G401.6 (cell line): ENCODE measurements around the gene GLRX5.
A peak's percentile ranks its signal among the peaks of the same experiment; 100 is the strongest.

Experiments
- FAIRE-seq: peaks from 2 replicates; lab custom pipeline; 2012; peaks lifted over from hg19 to GRCh38; lab: Jason Lieb, UNC

The GLRX5 gene

DNA sequence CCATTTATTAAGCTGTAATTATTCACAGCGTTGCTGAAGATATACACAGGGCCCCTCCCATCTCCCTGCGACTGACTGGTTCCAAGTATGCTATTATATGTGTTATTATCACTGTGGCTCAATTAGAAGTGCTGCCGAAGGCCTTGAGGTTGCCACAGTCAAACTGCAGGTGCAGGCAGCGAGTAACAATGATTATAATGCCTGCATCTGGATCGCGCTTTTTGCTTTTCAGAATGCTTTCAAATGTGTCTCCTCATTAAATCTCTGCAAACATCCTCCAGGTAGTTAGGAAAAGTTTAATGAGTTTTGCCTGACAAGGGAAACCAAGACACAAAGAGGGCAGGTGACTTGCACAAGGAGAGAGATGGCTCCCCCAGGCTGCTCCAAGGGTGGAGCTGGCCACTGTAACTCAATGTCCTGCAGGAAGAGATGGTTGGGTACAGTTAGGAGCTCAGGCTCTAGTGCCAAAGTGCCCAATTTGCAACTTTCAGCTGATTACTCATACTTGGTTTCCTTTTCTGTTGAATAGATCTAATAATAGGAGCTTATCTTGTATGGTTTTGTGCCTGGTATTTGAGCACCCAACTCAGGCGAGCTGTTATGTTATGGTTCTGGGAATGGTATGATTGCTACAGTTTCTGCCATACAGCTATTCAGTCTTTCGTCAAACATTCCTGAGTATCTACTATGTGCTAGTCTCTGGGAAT, 16.7 kb upstream of the GLRX5 start:
- no peak for FAIRE-seq

GRCh38 chr14:95519699-95520098, 15.2 kb upstream of the GLRX5 start:
- no peak for FAIRE-seq

DNA sequence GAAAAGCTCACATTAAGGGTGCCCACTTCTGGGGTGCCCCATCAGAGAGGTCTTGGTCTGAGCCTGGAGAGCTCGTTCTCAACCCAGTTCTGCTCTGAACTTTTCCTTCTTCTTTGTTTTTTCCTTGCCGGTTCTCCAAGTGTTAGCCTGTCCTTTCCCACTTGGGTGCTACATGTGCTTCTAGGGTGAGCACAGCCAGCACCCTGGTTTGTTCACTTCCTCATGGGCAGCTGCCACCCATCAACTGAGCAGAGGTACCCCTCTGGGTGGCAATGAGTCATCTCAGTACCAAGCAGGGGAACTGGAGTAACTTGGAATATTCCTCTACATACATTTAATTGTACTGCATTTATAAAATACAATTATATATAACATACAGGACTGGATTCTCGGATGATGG, 14.5 kb upstream of the GLRX5 start:
- no peak for FAIRE-seq

GRCh38 chr14:95521001-95521400, 13.8 kb upstream of the GLRX5 start:
- FAIRE-seq: no peak

DNA sequence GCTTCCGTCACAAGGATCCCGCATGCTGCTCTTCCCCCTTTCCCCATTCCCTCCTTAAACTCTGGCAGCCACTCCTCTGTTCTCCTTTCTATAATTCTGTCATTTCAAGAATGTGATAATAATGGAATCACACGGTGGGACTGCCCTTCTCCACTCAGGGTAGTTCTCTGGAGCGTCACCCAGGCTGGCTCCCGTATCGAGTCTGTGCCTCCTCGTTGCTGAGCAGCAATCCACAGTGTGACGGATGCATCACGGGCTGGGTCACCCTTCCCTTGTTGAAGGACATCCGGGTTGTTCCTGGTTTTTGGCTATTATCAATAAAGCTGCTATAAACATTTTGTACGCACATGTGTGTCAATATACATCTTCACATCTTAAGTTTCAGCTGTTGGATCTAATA, 12.7 kb upstream of the GLRX5 start:
- FAIRE-seq: no peak

- FAIRE-seq: no peak
Observed at GRCh38 chr14:95522556-95522955, 12.3 kb upstream of the GLRX5 start.

DNA sequence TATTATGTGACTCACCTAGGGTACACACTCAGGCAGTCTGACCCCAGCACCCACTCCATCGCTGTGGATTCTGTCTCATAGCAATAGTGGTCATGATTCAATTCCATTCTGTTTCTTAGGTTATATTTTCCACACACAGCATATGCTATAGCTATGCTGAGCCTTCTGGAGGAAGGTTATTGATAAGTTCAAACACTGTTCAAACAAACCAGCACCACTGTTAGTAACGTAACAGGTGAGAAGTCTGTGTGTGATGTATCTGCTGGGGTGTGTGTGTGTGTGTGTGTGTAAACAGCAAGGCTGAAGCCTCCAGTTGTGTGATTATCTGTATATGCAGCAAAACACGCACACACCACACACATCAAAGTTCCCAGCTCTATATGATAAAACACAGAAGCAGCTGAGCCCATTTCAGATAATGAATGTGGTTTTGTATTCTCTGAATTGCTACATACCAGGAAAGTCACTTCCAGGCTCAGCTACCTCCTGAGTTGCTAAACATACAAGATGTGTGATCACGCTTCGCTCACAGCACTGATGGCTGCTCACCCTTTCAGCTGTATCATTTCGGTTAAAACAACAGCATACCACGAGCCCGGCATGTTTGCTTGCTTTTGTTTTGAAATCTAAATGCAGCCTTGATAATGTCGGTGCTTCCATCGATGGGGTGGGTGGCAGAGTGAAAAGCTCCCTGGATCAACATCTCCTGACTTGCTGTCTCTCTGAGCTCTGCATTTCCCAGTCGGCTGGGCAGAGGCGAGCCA, 11.6 kb upstream of the GLRX5 start:
- no peak for FAIRE-seq

DNA sequence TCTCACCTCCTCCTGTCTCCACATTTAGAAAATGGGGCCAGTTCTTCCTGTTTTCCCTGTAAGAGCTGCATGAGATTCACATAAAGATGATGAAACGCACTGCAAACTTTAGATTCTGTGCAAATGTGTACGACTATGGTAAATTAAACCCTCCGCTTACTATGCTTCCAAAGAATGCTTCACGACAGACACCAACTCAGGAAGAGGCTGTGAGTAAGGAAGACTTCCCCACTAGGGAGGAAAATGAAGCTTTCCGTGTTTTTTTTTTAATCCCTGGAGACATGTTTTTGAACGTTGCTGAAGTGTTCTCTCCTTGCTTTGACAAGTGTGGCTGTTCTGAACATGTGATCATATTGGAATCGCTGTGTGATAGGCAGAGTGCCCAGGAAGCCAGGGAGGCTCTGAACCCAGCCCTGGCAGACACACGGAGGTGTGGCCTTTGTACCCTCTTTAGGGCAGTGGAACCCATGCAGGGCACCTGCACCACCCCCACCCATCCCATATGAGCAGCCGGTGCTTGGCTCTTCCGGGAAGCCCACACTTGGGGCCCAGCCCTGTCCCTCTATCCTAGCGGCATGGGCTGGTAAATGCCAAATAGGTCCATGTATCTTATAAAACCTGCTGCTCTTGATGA, 10.9 kb upstream of the GLRX5 start:
- no peak for FAIRE-seq

GRCh38 chr14:95524706-95525512, 9.9 kb upstream of the GLRX5 start:
- no peak for FAIRE-seq

GRCh38 chr14:95525999-95526398, 8.9 kb upstream of the GLRX5 start:
- no peak for FAIRE-seq

GRCh38 chr14:95526483-95527386, 8.1 kb upstream of the GLRX5 start:
- no peak for FAIRE-seq

DNA sequence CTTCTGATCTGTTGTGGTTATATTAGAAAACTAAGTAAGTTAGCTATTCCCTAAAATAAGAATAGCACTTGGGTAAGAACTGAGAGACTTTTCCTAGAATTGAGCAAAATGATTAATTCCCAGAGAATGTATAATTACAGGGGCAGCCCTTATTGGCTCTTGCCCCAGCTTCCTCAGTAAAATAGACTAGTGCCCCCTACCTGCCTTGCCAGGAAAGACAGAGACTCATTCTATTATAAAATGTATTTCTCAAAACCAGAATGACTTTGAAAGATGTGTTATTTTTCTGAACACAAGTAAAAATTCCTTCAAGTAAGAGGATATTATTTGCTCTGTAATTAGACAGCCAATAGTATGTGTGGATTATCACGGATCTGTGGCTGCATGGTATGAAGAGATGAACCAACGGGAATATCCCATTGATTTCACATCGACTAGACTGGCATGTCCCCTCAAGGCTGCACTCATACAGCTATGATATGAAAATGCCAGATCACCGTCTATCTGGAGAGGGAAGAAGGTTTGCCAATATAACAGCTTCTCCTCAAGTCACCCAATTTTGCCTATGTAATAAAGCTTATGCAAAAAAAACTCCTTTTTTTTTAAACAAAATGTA, 7.4 kb upstream of the GLRX5 start:
- FAIRE-seq: peak; percentile 60

- FAIRE-seq: no peak
Observed at GRCh38 chr14:95529216-95529615, 5.6 kb upstream of the GLRX5 start.

- FAIRE-seq: no peak
Observed at GRCh38 chr14:95530473-95531276, 4.2 kb upstream of the GLRX5 start.

DNA sequence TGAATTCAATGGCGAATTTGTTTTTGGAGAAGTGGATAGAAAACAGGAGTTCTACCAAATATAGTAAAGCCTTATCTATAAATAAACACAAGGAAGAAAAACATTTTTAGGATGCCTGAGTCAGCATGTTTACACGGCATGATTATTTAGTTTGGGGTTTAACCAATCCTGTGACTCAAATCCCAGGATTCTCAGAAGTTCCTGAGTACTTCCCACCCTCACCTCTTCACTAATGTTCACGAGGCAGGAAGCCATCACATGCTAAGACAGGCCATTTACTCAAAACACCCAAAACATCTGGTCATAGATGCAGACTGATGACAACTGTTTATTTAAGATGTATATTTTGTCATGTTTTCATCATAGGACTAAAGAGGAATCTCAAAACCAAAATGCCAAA, 3.4 kb upstream of the GLRX5 start:
- no peak for FAIRE-seq

DNA sequence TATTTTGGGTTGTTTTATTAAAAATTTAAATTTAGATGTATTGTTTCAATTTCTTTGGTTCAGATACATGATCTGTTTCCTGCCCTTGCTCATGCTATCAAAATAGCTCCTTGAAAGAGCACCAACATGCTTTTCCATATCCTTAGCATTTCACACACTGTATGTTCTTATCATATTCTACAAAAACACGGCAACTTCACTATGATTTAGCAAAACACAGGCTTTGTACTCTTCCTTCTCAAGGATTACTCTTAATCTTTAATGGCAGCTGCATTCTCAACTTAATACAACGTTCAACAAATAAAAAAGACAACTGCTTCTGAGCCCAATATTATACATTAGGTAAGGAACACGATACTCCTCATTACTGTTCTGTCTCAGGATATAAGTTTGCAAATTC, 2.9 kb upstream of the GLRX5 start:
- FAIRE-seq: no peak

DNA sequence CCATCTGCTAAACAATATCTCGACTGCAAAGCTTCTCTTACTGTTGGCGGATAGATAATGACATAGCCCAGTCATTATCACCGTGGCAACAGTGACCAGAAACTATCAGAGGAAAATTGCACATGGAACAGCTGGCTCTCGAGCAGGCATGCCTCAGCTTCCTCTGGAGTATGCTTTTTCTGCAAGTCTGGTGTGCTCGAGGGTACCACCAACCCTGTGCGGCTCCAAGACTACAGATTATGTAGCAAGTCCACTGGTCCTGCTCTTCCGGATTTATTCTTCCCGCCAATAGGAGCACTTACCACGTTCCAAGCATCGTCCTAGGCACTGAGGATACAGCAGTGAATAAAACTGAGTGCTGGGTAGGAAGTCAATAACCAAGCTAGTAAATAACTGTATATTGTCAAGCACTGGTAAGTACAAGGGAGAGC, 1.4 kb upstream of the GLRX5 start:
- no peak for FAIRE-seq

- no peak for FAIRE-seq
Observed at GRCh38 chr14:95533822-95534221, 1.0 kb upstream of the GLRX5 start.

DNA sequence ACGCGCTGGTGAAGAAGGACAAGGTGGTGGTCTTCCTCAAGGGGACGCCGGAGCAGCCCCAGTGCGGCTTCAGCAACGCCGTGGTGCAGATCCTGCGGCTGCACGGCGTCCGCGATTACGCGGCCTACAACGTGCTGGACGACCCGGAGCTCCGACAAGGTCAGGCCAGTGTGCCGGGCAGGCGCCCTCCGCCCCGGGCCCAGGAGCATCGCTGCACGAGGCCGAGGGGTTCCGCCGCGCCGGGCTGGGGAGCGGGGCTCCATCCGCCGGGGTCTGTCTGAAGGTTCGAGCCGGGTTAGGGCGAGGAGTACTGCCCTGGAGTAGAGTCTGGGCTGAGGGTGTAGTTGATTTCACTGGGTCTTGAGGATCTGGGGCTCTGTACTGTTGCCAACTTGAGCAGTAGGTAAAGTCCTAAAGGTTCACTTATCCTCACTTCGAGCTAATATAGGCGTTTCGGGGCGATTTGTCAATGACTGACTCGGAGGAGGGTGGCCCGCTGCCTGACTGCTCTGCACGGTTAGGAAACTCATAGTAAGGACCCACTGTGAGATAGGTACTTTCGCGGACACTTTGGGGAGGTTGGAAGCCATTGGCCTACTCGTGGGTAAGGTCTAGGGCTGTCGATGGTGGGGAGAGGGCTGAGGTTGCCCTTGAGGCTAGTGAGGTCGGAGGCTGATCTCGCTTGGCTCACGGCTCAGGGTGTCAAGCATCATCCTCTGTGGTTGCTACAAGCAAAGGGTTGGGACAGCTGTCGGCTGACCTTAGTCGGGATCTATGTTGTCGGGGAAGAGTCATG, 574 bp downstream of the GLRX5 start:
- FAIRE-seq: no peak
